Heart right ventricle (tissue), 16 donors: ENCODE results near the gene KRT28. TPM values are rescaled to one million over a fixed set of nuclear protein-coding genes. Genes with fewer than 3 reads are reported as not detected.

ENCODE experiments used
- ATAC-seq, 8 donors: fragments of 200-7000 bp; cut with Tn5 transposase; one replicate each; pipeline ENCODE4 v1.9.1; 2020; ENCODE audit warnings: mild to moderate bottlenecking in 8 of 8, moderate library complexity in 8 of 8, moderate number of reproducible peaks in 1 of 8
- DNase-seq, 2 donors: peaks; one replicate each; pipeline ENCODE4 v3.0.0-alpha.2; 2020
- H3K27ac ChIP-seq, 10 donors: fragments of 200-600 bp; sonication (generic) in 2 of 10; one replicate each; pipeline versions ENCODE4 v1.5.0 to v1.8.0; 2020 to 2022; ENCODE audit warnings: mild to moderate bottlenecking in 3 of 10
- H3K27me3 ChIP-seq, 7 donors: fragments of 200-600 bp; one replicate each; pipeline ENCODE4 v1.8.0; 2021 to 2022; ENCODE audit warnings: mild to moderate bottlenecking in 2 of 7
- H3K36me3 ChIP-seq, 9 donors: fragments of 200-600 bp; sonication (generic) in 1 of 9; one replicate each; pipeline versions ENCODE4 v1.5.0 to v1.8.0; 2020 to 2022; ENCODE audit warnings: mild to moderate bottlenecking in 2 of 9
- H3K4me1 ChIP-seq, 9 donors: fragments of 200-600 bp; sonication (generic) in 1 of 9; one replicate each; pipeline versions ENCODE4 v1.5.0 to v1.8.0; 2020 to 2022; ENCODE audit warnings: mild to moderate bottlenecking in 4 of 9
- H3K4me3 ChIP-seq, 10 donors: fragments of 200-600 bp; sonication (generic) in 2 of 10; one replicate each; pipeline versions ENCODE4 v1.5.0 to v1.8.0; 2020 to 2022; ENCODE audit warnings: mild to moderate bottlenecking in 7 of 10, moderate library complexity in 2 of 10
- H3K9me3 ChIP-seq, 11 donors: fragments of 200-600 bp in 10 of 11; sonication (generic) in 2 of 11; one replicate each; pipeline versions ENCODE4 v1.5.0 to v1.8.0; 2013 to 2022; ENCODE audit warnings: mild to moderate bottlenecking in 2 of 11, control low read depth in 1 of 11, moderate library complexity in 1 of 11
- CTCF ChIP-seq, 9 donors: fragments of 200-600 bp; sonication (generic) in 2 of 9; IDR thresholded peaks; one replicate each; pipeline versions ENCODE4 v1.5.0 to v1.8.0; 2021 to 2022; ENCODE audit warnings: antibody characterized with exemption in 9 of 9, mild to moderate bottlenecking in 5 of 9, moderate library complexity in 1 of 9
- WGBS, 2 donors: extraction: QIAGEN DNeasy Blood & Tissue Kit; methylation state at CpG; one replicate each; pipeline ENCODE4 v1.1.7; 2013; ENCODE audit warnings: inconsistent platforms in 1 of 2; 5-methylcytosine and 5-hydroxymethylcytosine counted together
- intact Hi-C, 10 donors: fragments of 100-400 bp; cut with DNase I; formaldehyde crosslinking; loops; one replicate each; pipeline versions ENCODE4 v1.11.1 to v1.14.2; 2022
- polyA plus RNA-seq, 2 donors: library from polyadenylated mRNA; stranded (reverse); fragments of 200-250 nt; gene quantifications; one replicate each; pipeline ENCODE4 v1.2.3, GENCODE V29; 2013
- total RNA-seq, 10 donors: library from RNA; stranded (reverse); fragmentation: NEBNext Ultra II Directional in 3 of 10; extraction: Animal tissue kit (Norgen Biotek cat#: 25700) in 3 of 10; gene quantifications; one replicate each; pipeline versions ENCODE4 v1.2.1 to v1.2.4, GENCODE V29; 2021 to 2023
- donor health status: Arrhythmogenic right ventricular cardiomyopathy.
- donor health status: ischemic (EF 13 %, LVEDD 7.1; RV severe dilation, severe dysfunction).
- donor health status: healthy with polysubstance abuse.
- donor health status: DM: no; HTN: yes; CAD: no.
- donor health status: DM: no; HTN: no; CAD: no.
- donor health status: ischemic (EF 25% LVEDD 6.9; RV normal size, moderate dysfunction).
- donor health status: ischemic (EF 25% LVEDD 5.7; RV mildly dilated, moderate dysfunction).
- donor health status: healthy.
- donor health status: DM: yes; HTN: yes; CAD: no.
- donor health status: Ischemic cardiomyopathy.
- donor health status: ischemic (EF 35%, LVEDD 5.7; RV mildly dilated, moderate dysfunction).
- donor health status: nonischemic (EF 11% LVEDD 7.7; RV severe dilation, severe dysfunction).
- donor health status: DM: yes; HTN: yes; CAD: no.
- donor health status: PGD.
- donor health status: ischemic (EF 29% LVEDD 5.4; RV normal size, mild dysfunction).
- donor health status: nonischemic (EF 23%, LVEDD 6.1; RV moderate dilation, normal function).

The KRT28 gene
- total and polyA plus RNA-seq, 12 donors = not detected

GRCh38 chr17:40796846-40797245, 2.9 kb downstream of the KRT28 start:
- Histone ChIP-seq H3K36me3 (no peaks in the 10 kb centered on the region), H3K27me3 (peaks cover 0 to 78% (median 48%) of the 10 kb centered on the region in 7 donors), H3K4me1 (peaks cover 0 to 2% (median 0%) of the 10 kb centered on the region in 9 donors), H3K27ac (no peak overlapping the region), H3K9me3 (no peaks in the 10 kb centered on the region), H3K4me3 (no peak overlapping the region)
- intact Hi-C loops = loop anchor here in 3 of 10 donors (5.0 to 10.0 kb wide), 3 partner anchors 180 to 750 kb away; no protein-coding TSS in a partner anchor
- TF ChIP-seq CTCF (IDR thresholded peaks at IDR 0.05) = no peak
- WGBS, 2 donors = 69 to 71% methylated on average over 27 of the region's 27 CpGs
- DNase-seq (no peak), ATAC-seq (no peak)

- no peak overlapping the region for H3K4me3 ChIP-seq
- DNase-seq (no peak), ATAC-seq (no peak)
- no peaks in the 10 kb centered on the region for H3K36me3 ChIP-seq
- peaks cover 0 to 6% (median 0%) of the 10 kb centered on the region in 9 donors for H3K4me1 ChIP-seq
- intact Hi-C loops = loop anchor here in 4 of 10 donors (2.0 to 10.0 kb wide), 4 partner anchors 174 to 752 kb away; no protein-coding TSS in a partner anchor
- no peak for TF ChIP-seq CTCF (IDR thresholded peaks at IDR 0.05)
- peaks cover 0 to 63% (median 36%) of the 10 kb centered on the region in 7 donors for H3K27me3 ChIP-seq
- H3K9me3 ChIP-seq = no peaks in the 10 kb centered on the region
- WGBS, 2 donors = 83% methylated on average over 10 of the region's 10 CpGs
- H3K27ac ChIP-seq = no peak overlapping the region
Observed at GRCh38 chr17:40795019-40795667, 4.6 kb downstream of the KRT28 start.

GRCh38 chr17:40794466-40794865, 5.3 kb downstream of the KRT28 start:
- H3K4me1 ChIP-seq = peaks cover 0 to 6% (median 0%) of the 10 kb centered on the region in 9 donors
- 83 to 93% methylated on average over 2 of the region's 2 CpGs for WGBS, 2 donors
- TF ChIP-seq CTCF (IDR thresholded peaks at IDR 0.05) = no peak

DNA sequence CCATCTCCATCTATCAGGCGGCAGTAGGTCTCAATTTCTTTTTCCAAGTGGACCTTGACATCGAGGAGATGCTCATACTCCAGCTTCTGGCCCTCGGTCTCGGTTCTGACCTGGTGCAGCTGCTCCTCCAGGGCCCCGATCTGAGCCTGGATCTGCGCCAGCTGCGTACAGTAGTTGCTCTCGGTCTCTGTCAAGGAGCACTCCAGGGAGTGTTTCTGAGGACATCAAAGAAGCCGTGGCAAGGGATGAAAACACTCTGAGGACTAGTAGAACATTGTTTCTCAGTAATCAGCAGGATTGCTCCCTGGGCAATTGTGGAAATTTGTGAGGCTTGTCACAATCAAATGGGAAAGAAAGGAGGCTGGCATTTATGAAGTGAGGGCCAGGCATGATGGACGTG, 5.9 kb downstream of the KRT28 start:
- intact Hi-C loops = loop anchor here in 6 of 10 donors (2.0 to 10.0 kb wide), 5 partner anchors 172 to 179 kb away; no protein-coding TSS in a partner anchor
- Histone ChIP-seq H3K27me3 (peaks cover 0 to 53% (median 27%) of the 10 kb centered on the region in 7 donors), H3K4me1 (peaks cover 0 to 6% (median 0%) of the 10 kb centered on the region in 9 donors), H3K36me3 (no peaks in the 10 kb centered on the region), H3K9me3 (no peaks in the 10 kb centered on the region), H3K27ac (no peak overlapping the region), H3K4me3 (no peak overlapping the region)
- no peak for TF ChIP-seq CTCF (IDR thresholded peaks at IDR 0.05)
- 53 to 59% methylated on average over 10 of the region's 10 CpGs for WGBS, 2 donors
- DNase-seq (no peak), ATAC-seq (no peak)

More at GRCh38 chr17:40794466-40794865, 5.3 kb downstream of the KRT28 start:
- Histone ChIP-seq H3K27ac (no peak overlapping the region), H3K9me3 (no peaks in the 10 kb centered on the region), H3K4me3 (no peak overlapping the region), H3K36me3 (no peaks in the 10 kb centered on the region), H3K27me3 (peaks cover 0 to 56% (median 30%) of the 10 kb centered on the region in 7 donors)
- ATAC-seq (no peak), DNase-seq (no peak)
- intact Hi-C loops = loop anchor here in 6 of 10 donors (2.0 to 10.0 kb wide), 4 partner anchors 172 to 180 kb away; no protein-coding TSS in a partner anchor
